GM21825 (cell line): ENCODE results near the gene KCNIP3.

ENCODE experiments used
- ATAC-seq: cut with Tn5 transposase; IDR thresholded peaks from one replicate; pipeline ENCODE4 v1.9.1; 2021; ENCODE audit warnings: mild to moderate bottlenecking, moderate library complexity; ENCODE audit not compliant: unreplicated experiment

The KCNIP3 gene

DNA sequence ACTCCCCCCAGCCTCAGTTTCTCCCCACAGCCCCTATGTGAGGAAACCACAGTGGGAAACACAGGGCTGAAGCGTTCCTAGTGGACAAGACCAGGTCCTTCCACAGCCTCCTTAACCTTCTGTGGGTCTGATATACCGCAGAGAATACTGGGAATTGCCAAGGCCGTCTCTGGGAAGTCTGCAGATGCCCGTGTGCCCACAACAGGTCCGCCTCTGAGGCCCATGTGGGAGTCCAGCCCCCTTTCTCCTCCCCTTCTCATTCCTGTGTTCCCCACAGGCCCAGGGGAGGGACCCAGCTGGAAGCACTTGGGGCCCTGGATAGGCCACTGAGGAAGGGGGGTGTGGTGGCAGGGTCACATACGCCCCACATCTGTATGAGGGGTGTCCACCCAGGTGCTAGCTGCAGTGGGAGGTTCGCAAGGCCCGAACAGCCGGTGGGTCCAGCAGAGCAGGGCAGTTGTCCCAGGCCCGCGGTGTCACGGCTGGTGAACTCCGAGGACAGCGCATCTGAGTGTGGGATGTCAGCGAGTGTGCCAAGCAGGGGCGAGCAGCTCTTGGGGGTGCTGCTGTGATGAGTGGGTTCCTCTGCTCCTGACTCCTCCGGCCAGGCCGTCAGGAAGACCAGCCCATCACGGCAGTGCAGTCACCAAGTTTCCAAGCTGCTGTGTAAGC is 2.4 kb upstream of the KCNIP3 start:
- ATAC-seq, result no peak

DNA sequence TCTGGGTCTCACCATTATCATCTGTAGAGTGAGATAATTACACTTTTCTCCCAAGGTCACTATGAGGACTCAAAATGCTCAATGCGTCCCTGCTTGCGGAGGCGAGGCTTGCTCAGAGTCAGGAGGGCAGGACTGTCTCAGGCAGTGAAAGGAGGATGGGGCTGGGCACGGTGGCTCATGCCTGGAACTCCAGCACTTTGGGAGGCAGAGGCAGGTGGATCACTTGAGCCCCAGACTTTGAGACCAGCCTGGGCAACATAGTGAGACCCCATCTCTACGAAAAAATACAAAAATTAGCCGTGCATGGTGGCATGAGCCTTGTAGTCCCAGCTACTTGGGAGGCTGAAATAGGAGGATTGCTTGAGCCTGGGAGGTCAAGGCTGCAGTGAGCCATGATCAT is 1.8 kb upstream of the KCNIP3 start:
- no peak for ATAC-seq

DNA sequence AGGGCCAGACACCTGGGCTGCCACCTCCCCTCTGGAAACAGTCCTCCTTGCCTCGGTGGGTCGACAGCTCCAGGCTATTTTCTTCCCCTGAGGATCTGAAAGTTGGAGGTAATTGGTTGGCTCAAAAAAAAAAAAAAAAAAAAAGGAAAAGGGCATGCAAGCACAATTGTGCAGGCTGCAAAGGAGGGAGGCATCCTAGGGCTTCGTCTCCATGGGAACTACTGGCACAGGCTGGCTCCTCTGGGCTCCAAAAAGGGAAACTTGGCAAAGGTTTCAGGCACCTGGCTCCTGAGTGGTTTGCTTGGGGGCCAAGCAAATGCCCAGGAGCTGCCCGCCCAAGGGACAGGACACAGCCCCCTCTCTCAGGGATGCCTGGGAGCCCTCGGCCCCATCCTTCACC is 1.1 kb upstream of the KCNIP3 start:
- no peak for ATAC-seq

DNA sequence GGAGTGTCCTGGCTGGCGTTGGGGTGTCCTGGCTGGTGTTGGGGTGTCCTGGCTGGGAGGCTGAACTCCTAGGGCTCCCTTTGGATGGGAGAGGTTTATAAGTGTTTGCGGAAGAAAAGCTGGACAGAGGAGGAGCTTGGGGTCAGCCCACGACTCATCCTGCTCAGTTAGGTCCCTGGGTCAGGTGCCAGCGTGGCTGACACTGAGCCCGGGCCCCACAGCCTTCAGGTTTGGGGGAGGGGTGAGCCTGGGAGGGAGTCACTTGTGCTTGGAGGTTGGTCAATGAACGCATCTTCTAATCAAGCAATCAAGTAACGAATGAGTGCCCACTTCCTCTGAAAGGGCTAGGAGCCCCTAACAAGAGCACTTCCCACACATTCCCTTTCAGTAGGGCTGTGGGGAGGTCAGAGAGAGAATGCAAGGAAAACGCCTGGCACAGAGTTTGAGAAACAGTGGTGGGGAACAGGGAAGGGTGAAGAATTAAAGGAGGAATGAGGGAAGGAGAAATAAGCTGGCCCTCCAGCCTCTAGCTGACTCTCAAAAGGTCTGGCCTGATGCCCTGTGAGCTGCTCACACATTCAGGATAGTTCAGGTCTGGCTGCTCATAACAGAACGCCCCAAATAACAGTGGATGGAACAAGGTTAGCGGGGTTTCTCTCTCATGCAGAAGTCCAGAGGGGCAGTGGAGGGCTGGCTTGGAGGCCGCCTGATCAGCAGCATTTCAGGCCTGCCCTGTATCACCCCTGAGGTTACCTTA is 670 bp downstream of the KCNIP3 start:
- no peak for ATAC-seq

DNA sequence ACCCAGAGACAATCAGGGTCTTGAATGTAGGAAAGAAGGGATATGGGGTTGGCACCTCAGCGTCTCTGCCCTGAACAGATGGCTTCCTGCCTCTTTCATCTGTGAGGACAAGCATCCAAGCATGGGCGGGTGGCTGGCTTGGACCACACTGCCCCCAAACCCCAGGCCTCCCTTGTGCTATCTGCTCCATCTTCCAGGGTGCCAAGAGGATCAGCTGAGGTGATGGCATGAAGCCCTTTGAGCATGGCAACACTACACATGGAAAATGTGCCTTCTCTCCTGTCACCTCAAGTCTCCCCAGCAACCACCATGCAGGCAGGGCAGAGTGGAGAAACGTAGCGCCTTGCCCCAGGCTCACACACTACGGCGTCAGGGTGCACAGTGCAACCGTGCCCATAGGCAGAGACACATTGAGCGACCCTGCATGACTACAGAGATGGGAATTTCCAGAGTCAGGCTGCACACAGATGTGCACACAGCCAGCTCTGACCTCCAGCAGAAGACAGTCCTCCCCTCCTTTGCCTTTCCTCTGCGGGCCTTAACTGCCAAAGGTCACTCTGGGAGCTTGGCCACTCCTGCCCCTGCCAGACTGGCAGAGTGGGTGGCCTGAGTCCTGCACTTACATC is 1.5 kb downstream of the KCNIP3 start:
- ATAC-seq, result no peak

DNA sequence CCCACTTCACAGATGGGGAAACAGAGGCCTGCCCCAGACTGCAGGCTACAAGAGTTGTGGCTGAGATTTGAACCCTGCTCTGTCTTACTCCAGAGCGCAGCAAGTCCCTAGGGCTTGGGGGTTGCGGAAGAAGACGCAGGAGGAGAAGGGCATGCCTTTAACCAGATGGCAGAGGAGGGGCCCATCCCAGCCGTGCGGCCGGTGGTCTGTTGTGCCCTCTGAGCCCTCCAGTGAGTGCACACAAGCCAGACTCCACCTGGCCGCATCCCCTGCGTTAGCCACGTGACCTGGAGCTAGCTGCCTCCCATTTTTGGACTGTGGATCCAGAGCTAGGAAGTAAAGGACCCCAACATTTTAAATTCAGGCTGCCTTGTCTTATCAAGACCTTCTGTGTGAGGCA is 2.8 kb downstream of the KCNIP3 start:
- ATAC-seq, result no peak

DNA sequence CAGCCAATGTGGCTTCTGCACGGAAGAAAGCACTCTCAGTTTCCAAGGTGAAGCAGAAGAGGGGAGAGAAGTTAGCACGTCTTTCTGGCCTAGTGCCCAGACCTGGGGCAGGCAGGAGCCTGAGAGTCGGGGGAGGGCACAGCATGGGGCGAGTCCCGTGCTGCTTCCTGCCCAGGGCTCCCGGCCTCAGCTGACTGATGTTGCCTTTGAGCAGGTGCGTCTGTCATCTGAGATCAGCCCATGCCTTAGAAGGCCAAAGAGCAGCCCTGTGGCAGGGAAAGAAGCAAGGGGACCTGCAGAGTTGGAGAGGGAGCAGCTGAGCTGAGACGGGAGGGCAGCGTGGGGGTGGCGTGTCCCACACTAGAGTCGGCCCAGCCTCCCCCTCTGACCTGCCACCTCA is 3.3 kb downstream of the KCNIP3 start:
- no peak for ATAC-seq

DNA sequence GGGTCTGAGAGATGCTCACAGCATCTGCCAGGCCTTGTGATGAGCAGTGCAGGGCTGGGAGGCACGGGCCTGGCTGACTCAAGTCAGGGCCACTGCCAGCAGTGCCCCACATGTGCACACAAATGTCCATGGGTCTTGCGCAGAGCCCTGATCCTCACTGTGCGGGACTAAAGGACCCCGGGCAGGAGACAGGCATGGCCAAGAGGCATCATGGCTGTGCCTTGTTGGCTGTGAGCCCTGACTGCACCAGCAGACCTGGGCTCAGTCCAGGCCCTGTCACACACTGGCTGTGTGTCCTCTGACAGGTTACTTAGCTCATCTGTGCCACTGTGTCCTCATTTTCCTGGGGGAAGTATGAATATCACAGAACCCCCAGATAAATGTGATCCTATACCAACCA is 4.0 kb downstream of the KCNIP3 start:
- ATAC-seq, result no peak

DNA sequence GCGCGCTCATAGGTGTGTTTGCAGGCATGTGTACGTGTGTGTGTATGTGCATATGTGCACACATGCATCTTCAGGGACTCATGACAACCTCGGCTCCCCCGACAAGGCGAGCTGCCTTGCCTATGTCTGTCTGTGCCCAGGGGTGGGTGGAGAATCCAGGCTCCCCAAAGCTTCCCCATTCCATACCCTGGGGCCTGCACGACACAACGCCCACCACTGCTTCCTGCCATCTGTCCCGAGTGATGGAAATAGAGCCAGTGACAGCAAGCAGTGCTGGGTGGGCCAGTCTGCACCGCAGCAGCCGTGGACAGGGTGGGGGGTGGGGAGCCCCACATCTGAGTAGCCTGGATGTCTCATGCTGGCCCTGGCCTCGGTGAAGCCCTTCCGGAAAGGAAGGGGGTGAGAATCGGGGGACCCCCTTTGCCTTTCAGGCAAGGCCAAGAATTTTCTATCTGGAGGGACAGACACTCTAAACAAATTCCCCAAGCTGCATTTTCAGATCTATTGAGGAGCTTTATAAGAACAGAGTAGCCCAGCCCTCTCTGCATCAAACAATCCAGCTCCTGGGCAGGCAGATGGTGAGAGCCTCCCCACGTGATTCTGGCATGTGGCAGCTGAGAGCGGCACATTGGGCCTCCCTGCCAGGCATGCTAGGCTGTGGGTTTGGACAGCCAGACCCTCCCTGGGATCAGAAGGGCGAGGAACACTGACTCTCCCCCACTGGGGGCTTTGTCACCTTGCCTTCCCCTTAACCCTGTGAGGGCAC is 4.9 kb downstream of the KCNIP3 start:
- no peak for ATAC-seq

DNA sequence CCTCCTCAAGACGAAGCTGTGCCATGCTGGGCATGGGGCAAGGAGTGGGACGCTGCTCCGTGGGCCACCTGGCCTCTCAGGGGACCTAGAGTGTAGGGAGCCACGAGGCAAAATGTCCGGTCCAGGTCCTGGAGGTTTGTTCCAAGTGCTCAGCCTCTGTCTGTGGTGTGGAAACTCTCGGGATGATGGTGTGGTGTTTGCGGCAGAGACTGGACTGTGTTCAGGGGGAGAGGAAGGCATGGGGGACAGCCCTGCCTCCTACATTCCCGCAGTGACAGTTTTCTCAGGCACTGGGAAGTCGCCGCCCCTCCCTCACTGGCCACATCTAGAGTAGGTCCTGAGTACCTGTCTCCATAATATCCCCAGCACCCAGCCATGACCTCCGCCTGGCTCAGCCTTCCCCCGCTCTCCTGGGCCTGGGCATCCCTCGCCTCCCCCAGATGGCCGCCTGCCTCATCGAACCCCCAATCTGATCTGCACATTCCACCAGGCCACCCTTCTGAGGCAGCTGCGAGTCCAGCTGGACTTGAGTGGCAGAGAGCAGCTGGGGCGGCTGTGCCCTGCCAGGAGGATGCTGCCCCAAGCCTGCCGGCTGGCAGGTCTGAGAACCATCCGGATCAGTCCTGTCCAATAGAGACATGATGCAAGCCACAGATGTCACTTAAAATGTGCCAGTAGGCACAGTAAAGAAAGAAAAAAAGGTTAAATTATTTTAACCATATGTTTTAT is 6.2 kb downstream of the KCNIP3 start:
- no peak for ATAC-seq

DNA sequence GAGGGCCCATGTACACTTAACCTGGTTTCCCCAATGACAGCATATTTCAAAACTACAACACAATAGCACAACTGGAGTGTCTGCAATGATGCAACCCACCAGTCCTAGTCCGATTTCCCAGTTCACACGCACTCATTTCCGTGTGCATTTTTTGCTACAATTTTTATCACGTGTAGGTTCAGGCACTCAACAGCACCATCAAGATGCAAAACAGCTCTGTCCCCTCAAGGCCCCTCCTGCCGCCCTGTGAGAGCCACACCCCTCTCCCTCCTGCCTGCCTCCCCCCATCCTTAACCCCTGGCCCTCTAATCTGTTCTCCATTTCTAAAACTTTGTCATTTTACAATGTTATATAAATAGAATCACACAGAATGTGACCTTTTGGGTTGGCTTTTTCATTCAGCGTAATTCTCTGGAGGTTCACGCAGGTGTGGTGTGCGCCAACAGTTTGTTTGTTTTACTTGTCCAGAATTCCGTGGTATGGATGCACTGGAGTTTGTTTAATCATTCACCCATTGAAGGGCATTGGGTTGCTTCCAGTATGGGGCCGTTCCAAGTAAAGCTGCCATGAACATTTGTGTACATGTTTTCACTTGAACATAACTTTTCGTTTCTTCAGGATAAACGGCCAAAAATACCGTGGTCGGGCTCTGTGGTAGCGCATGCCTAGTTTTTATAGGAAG is 8.4 kb downstream of the KCNIP3 start:
- ATAC-seq, result no peak

DNA sequence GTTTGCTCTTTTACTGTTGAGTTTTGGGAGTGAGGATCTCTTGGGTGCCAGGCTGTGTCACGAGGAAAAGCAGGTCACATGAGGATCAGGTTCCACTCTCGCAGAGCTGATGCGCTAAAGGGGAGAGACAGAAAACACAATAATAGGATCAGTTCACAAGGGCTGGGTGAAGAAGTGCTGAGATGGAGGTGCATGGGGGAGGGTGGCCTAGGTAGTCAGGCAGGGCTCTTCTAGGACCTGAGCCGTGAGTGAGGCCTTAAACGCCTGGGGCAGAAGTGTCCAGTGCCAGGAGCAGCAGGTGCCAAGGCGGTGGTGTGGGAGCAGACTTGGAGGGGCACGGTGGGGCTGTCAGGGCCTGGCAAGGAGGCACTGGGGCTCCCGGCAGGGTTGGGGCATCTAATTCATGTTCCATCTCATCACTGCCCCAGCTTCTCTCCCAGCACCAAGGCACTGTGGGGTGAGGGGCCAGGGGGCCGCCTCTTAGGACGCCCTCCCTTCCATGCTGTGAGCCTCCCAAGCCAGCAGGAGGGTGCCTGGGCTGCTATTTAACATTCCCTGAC is 9.3 kb downstream of the KCNIP3 start:
- no peak for ATAC-seq

DNA sequence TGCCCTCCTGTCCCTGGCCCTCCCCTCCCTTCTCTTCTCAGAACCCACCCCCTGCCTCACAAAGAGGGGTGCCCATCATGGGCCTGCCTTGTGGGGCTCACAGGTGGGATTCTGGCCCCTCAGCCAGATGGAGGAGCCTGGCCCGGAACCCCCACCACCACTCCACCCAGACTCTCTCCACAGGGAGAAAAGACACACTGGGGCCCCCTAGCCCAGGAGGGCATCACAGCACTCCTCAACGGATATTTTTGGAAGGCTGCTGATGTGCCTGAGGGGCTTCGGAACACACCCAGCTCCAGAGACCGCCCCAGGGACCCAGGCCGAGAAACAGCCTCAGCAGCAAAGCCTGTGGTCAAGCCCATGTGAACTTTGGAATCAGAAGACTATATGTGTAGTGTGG is 9.9 kb downstream of the KCNIP3 start:
- no peak for ATAC-seq

DNA sequence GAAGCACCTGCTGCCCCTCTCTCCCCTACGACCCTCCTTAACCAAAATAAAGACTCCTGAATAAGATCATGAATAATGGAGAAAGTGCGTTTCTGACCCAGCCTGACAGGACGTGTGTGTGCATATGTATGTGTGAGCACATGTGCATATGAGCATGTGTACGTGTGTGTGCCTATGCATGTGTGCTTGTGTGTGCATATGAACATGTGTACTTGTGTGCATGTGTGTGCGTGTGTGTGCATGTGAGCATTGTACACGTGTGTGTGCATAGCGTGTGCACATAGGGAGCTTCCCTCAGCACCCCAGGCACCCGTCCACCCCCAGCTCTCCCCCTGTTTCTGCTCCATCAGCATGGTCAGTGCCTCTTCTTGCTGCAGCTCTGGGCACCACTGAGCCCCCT is 10.7 kb downstream of the KCNIP3 start:
- no peak for ATAC-seq

DNA sequence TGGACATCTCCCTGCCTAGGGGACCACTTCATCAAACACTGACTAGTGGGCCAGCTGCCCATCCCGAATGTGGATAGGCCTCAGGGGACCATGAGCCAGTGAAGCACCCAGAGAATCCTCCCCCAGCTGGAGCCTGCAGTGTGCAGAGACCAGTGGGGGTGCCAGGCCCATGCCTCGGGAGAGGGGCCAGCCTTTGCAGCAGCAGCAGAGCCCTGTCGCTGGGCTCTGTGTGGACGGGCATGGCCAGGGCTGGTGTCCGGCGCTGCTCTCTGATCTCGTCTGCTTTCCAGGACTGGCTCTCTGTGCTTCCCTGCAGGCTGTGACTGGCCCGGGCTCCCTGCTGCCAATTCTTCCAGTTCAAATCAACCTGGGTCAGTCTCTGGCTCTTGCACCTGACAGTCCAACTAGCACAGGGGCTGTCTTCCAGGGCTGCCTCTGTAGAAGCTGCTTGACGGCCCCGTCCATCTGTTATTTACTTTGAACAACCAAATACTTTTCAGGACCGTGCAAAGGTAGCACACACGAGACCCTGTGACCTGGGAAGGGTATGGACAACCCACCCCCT is 11.4 kb downstream of the KCNIP3 start:
- ATAC-seq, result no peak

DNA sequence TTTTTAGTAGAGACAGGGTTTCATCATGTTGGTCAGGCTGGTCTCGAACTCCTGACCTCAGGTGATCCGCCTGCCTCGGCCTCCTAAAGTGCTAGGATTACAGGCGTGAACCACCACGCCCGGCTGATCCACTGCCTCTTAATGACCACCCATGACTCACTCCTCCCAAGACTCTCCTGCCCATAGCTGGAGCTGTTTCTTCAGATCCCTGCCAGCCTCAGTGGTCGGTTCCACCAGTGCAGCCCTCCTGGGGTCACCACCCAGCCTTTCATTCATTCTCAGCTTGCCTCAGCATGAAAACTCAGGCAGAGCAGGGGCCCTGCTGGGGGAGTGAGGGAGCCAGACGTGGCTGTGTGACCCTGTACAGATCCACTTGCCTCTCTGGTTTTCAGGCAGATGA is 12.5 kb downstream of the KCNIP3 start:
- no peak for ATAC-seq

DNA sequence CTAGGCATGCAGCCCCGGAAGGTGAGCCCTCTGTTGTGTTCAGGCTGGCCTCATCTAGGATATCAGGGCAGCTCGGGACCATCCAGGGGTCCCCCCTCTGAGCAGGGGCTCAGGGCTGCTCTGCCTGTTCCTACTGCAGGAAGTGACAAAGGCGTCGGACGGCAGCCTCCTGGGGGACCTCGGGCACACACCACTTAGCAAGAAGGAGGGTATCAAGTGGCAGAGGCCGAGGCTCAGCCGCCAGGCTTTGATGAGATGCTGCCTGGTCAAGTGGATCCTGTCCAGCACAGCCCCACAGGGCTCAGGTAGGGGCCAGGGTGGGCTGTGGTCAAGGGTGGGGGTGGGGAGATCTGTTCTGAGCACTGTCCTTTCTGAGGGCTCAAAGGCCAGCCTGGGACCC is 13.1 kb downstream of the KCNIP3 start:
- no peak for ATAC-seq

DNA sequence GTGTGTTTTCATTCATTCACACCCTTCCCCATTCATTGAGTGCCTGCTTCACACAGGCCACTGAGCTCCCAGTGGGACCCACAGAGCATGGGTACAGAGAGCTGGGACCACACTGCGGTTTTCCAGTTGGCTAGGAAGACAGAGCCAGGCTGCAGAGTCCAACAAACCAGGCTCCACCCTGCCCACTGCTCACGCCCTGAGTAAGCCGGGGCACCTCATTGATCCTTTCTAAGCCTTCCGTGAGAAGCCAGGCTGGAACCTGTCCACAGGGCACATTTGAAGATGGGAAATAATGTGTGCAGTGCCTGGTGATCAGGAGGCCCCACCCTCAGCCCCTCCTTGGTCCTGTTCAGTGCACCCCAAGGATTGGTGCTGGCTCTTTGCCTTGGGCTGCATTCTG is 13.5 kb downstream of the KCNIP3 start:
- no peak for ATAC-seq

DNA sequence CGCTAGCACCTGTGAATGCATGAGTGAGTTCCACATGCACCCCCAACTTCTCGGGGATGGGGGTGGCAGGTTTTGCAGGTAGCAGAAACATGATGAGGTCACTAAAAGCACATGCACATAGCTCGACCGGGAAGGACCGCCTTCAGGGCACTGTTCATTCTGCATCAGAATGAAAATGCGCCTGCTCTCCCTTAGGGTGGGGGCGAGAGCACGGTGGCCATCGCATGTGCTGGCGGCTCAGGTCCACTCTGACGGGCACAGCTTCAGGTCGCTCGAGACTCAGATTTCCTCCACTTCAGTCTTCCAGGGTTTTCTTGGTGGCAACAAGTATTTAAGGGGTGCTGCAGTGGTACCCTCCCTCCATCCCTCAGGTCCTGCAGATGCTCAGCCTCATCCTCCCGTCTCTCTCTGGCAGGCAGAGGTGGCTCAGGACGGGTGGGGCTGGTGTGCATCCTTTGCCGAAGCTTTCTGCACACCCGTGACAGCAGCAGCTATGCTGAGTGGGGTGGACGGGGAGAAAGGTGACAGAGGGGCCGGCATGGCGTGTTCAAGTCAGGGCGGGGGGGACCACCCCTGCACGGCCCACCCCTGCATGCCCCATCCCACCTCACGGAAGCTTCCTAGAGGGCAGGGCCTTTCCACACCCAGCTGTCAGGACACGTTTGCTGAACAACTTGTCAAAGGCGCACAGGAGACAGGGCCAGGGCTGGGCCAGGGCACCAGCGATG is 14.8 kb downstream of the KCNIP3 start:
- no peak for ATAC-seq
